Uterus (tissue), 2 donors: Measurements from ENCODE around the gene CCM2L.

Experiments
- CTCF ChIP-seq, 4 experiments: fragments of 200-600 bp in 2 of 4; fragments of 450-650 bp in 2 of 4; sonication (generic) in 2 of 4; IDR thresholded peaks; one replicate each; pipeline ENCODE4 v1.5.1; 2016 to 2019; ENCODE audit warnings: antibody characterized with exemption in 4 of 4, mild to moderate bottlenecking in 2 of 4, moderate library complexity in 1 of 4
- POLR2A ChIP-seq, 2 donors: fragments of 450-650 bp; IDR thresholded peaks; one replicate each; pipeline ENCODE4 v1.6.1; 2016; ENCODE audit warnings: antibody characterized with exemption in 2 of 2, mild to moderate bottlenecking in 1 of 2, moderate library complexity in 1 of 2

DNA sequence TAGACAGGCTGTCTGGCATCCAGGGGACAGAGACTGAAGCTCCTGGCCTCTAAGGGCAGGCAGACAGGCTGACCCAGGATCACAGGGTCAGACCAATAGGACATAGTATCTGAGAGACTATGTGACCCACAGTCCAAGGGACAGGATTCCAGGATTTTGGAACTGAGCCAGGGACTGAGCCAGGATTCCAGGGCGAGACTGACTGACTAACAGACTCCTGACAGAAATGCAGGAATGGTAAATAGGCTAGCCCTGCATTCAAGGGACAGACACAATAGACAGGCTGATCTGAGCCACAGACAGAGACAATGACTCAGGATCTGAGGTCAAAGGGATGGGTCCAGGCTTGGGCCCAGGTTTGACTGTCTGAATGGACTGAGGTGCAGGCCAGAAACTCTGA lies 22.5 kb upstream of the CCM2L start:
- TF ChIP-seq POLR2A (IDR thresholded peaks at IDR 0.05) (no peak), CTCF (IDR thresholded peaks at IDR 0.05) (no peak)
